ENCODE data around the gene MAML2.
"Not testable (repeated sequence)": the region's sequence is repeated elsewhere in the genome, so short reads cannot be mapped to it uniquely, and the experiment has no call there.

The MAML2 gene

GRCh38 chr11:96204366-96204659, 138.7 kb downstream of the MAML2 start:
- no peak for DNase-seq

GRCh38 chr11:96203567-96204365, 139.2 kb downstream of the MAML2 start:
- DNase-seq = no peak

- no peak for DNase-seq
Measured at GRCh38 chr11:96200243-96200642, 142.8 kb downstream of the MAML2 start.

GRCh38 chr11:96199563-96200025, 143.4 kb downstream of the MAML2 start:
- DNase-seq = no peak

GRCh38 chr11:96197801-96198701, 144.9 kb downstream of the MAML2 start:
- DNase-seq = no peak

- DNase-seq = no peak
Measured at GRCh38 chr11:96197103-96197502, 145.9 kb downstream of the MAML2 start.

GRCh38 chr11:96196181-96196662, 146.8 kb downstream of the MAML2 start:
- DNase-seq = no peak

- DNase-seq = no peak
Measured at GRCh38 chr11:96195671-96196070, 147.3 kb downstream of the MAML2 start.

GRCh38 chr11:96194581-96195374, 148.2 kb downstream of the MAML2 start:
- DNase-seq = no peak

- no peak for DNase-seq
Measured at GRCh38 chr11:96193745-96194443, 149.1 kb downstream of the MAML2 start.

GRCh38 chr11:96191752-96192151, 151.2 kb downstream of the MAML2 start:
- no peak for DNase-seq

GRCh38 chr11:96189351-96189750, 153.6 kb downstream of the MAML2 start:
- DNase-seq = no peak

GRCh38 chr11:96188243-96189006, 154.6 kb downstream of the MAML2 start:
- DNase-seq = no peak

- DNase-seq = no peak
Measured at GRCh38 chr11:96187822-96188221, 155.2 kb downstream of the MAML2 start.

GRCh38 chr11:96186806-96187205, 156.2 kb downstream of the MAML2 start:
- no peak for DNase-seq

GRCh38 chr11:96185220-96185768, 157.7 kb downstream of the MAML2 start:
- no peak for DNase-seq

- not testable (repeated sequence) for DNase-seq
Measured at GRCh38 chr11:96180937-96181336, 162.1 kb downstream of the MAML2 start.

GRCh38 chr11:96180341-96180740, 162.7 kb downstream of the MAML2 start:
- DNase-seq = no peak

- no peak for DNase-seq
Measured at GRCh38 chr11:96179905-96180304, 163.1 kb downstream of the MAML2 start.

GRCh38 chr11:96178887-96179279, 164.1 kb downstream of the MAML2 start:
- DNase-seq = no peak

Measured in NCI-H187 (cell line).